MM.1S (cell line): ENCODE results near the gene CTNS.

ENCODE experiments used
- EZH2 ChIP-seq: fragments of 300-600 bp; sonication (generic); optimal IDR thresholded peaks from 2 replicates; pipeline ENCODE3; 2017; ENCODE audit warnings: low read depth, mild to moderate bottlenecking, antibody characterized with exemption, low read length, mixed read lengths
- TF ChIP-seq, protein P1 (sequence below): fragments of 300-600 bp; sonication (generic); IDR thresholded peaks from 2 replicates; pipeline ENCODE4 v1.5.1; 2016; ENCODE audit warnings: antibody characterized with exemption, low read length, mixed read lengths

DNA sequence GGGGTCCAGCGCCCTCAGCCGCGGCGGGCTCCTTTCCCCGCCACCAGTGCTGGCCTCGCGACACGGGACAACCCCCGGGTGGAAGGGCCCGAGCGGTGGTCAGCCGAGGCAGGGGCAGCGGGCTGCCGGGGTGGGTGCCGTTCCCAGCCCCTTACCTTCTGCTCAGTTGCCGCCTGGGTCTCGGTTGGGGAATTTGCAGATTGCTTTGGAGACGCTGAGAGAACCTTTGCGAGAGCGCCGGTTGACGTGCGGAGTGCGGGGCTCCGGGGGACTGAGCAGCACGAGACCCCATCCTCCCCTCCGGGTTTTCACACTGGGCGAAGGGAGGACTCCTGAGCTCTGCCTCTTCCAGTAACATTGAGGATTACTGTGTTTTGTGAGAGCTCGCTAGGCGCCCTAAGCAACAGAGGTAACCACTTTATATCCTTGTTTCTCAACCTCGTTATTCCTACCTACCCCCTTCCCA lies 381 bp downstream of the CTNS start:
- TF ChIP-seq, protein P1, sequence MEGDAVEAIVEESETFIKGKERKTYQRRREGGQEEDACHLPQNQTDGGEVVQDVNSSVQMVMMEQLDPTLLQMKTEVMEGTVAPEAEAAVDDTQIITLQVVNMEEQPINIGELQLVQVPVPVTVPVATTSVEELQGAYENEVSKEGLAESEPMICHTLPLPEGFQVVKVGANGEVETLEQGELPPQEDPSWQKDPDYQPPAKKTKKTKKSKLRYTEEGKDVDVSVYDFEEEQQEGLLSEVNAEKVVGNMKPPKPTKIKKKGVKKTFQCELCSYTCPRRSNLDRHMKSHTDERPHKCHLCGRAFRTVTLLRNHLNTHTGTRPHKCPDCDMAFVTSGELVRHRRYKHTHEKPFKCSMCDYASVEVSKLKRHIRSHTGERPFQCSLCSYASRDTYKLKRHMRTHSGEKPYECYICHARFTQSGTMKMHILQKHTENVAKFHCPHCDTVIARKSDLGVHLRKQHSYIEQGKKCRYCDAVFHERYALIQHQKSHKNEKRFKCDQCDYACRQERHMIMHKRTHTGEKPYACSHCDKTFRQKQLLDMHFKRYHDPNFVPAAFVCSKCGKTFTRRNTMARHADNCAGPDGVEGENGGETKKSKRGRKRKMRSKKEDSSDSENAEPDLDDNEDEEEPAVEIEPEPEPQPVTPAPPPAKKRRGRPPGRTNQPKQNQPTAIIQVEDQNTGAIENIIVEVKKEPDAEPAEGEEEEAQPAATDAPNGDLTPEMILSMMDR: no peak
- no peak for TF ChIP-seq EZH2
